GM23248 (cell line): ENCODE measurements around the gene DYNLT1. TPM values are rescaled to one million over a fixed set of nuclear protein-coding genes. Genes with fewer than 3 reads are reported as not detected.

Source experiments
- DNase-seq: peaks from one replicate; pipeline ENCODE4 v3.0.0-alpha.2; 2015
- H2AFZ ChIP-seq: fragments of 200-600 bp; sonication (generic); 2 replicates; pipeline ENCODE4 v1.6.1; 2016; ENCODE audit warnings: antibody characterized with exemption
- H3F3A ChIP-seq: fragments of 200-600 bp; sonication (generic); 2 replicates; pipeline ENCODE4 v1.6.1; 2016; ENCODE audit warnings: mild to moderate bottlenecking, antibody characterized with exemption, mixed run types; ENCODE audit not compliant: insufficient read depth
- H3K27ac ChIP-seq: fragments of 200-600 bp; sonication (generic); 2 replicates; pipeline ENCODE4 v1.5.1; 2016; ENCODE audit warnings: mild to moderate bottlenecking
- H3K27me3 ChIP-seq: fragments of 200-600 bp; sonication (generic); replicated peaks from 2 replicates; pipeline ENCODE4 v1.6.1; 2016; ENCODE audit warnings: mild to moderate bottlenecking; ENCODE audit not compliant: insufficient read depth
- H3K36me3 ChIP-seq: fragments of 200-600 bp; sonication (generic); 2 replicates; pipeline ENCODE4 v1.6.1; 2016; ENCODE audit warnings: low read depth, mild to moderate bottlenecking
- H3K4me1 ChIP-seq: fragments of 200-600 bp; sonication (generic); 2 replicates; pipeline ENCODE4 v1.6.1; 2016; ENCODE audit warnings: mild to moderate bottlenecking; ENCODE audit not compliant: insufficient read depth
- H3K4me2 ChIP-seq: fragments of 200-600 bp; sonication (generic); one replicate; pipeline ENCODE4 v1.6.1; 2016; ENCODE audit warnings: mild to moderate bottlenecking; ENCODE audit not compliant: unreplicated experiment
- H3K4me3 ChIP-seq: fragments of 200-600 bp; sonication (generic); 2 replicates; pipeline ENCODE4 v1.5.1; 2016; ENCODE audit warnings: mild to moderate bottlenecking
- H3K79me2 ChIP-seq: fragments of 200-600 bp; sonication (generic); 2 replicates; pipeline ENCODE4 v1.6.1; 2016; ENCODE audit warnings: mild to moderate bottlenecking; ENCODE audit not compliant: insufficient read depth
- H3K9ac ChIP-seq: fragments of 200-600 bp; sonication (generic); 2 replicates; pipeline ENCODE4 v1.6.1; 2016; ENCODE audit warnings: mild to moderate bottlenecking
- H3K9me2 ChIP-seq: fragments of 200-600 bp; sonication (generic); 2 replicates; pipeline ENCODE4 v1.6.1; 2016; ENCODE audit warnings: mixed run types, mild to moderate bottlenecking, moderate library complexity; ENCODE audit not compliant: insufficient read depth
- H3K9me3 ChIP-seq: fragments of 200-600 bp; sonication (generic); one replicate; pipeline ENCODE4 v1.6.1; 2017; ENCODE audit warnings: low read depth
- H4K20me1 ChIP-seq: fragments of 200-600 bp; sonication (generic); 2 replicates; pipeline ENCODE4 v1.6.0; 2016; ENCODE audit not compliant: insufficient read depth
- EZH2 ChIP-seq: fragments of 200-600 bp; sonication (generic); IDR thresholded peaks from 2 replicates; pipeline ENCODE4 v1.6.1; 2018; ENCODE audit warnings: antibody characterized with exemption, mild to moderate bottlenecking; ENCODE audit not compliant: insufficient read depth, poor library complexity, severe bottlenecking
- EZH2phosphoT487 ChIP-seq: fragments of 200-600 bp; sonication (generic); IDR thresholded peaks from 2 replicates; pipeline ENCODE4 v1.6.1; 2018; ENCODE audit warnings: antibody characterized with exemption, moderate library complexity, mild to moderate bottlenecking, low read depth; ENCODE audit not compliant: insufficient read depth
- WGBS, 2 experiments: methylation state at CpG; one replicate each; pipeline ENCODE4 v1.1.6; 2015 to 2017; ENCODE audit warnings: low lambda C conversion rate in 2 of 2, low coverage in 1 of 2; ENCODE audit errors: missing lambda C conversion rate in 2 of 2; 5-methylcytosine and 5-hydroxymethylcytosine counted together
- in situ Hi-C: fragments of 300-500 bp; cut with MboI; formaldehyde crosslinking; loops from 2 replicates; pipeline ENCODE4 v1.15.0; 2020
- polyA plus RNA-seq: library from polyadenylated mRNA; unstranded; fragments of >200 nt; fragmentation: Nextera tagmentation; extraction: Ambion mirVana; gene quantifications from 2 replicates; pipeline ENCODE4 v1.2.1, GENCODE V29; 2016
- total RNA-seq: library from RNA; depleted of rRNA; stranded (reverse); fragments of >200 nt; shearing (Covaris generic); gene quantifications from 2 replicates; pipeline ENCODE4 v1.2.3, GENCODE V29; 2014

Gene DYNLT1
- total and polyA plus RNA-seq, 2 experiments from 2014 or later: 79.7 to 368 TPM

GRCh38 chr6:158669145-158670035, 24.8 kb upstream of the DYNLT1 start:
- Histone ChIP-seq H3K4me1 (peaks cover 8% of the 10 kb centered on the region; the same call in 1 of the 2 replicates), H3K4me2 (no peak overlapping the region), H3K27ac (no peak overlapping the region), H3K27me3 (no peaks in the 10 kb centered on the region), H3K4me3 (no peak overlapping the region), H3K9me3 (no peaks in the 10 kb centered on the region), H3F3A (no peaks in the 10 kb centered on the region), H3K9me2 (no peaks in the 10 kb centered on the region), H2AFZ (no peak overlapping the region), H3K79me2 (no peaks in the 10 kb centered on the region), H4K20me1 (no peaks in the 10 kb centered on the region), H3K9ac (no peak overlapping the region), H3K36me3 (no peaks in the 10 kb centered on the region)
- peak; percentile 25 for DNase-seq
- TF ChIP-seq EZH2: no peak
- no peak for TF ChIP-seq EZH2phosphoT487
- WGBS, 2 experiments: 69 to 76% methylated on average over 7 of the region's 7 CpGs
- in situ Hi-C loops: no loop called here

GRCh38 chr6:158668707-158669103, 24.2 kb upstream of the DYNLT1 start:
- H3K27me3 ChIP-seq: no peaks in the 10 kb centered on the region
- H3F3A ChIP-seq: no peaks in the 10 kb centered on the region
- no peak overlapping the region for H3K4me3 ChIP-seq
- DNase-seq: no peak
- in situ Hi-C loops: no loop called here
- WGBS, 2 experiments: 61 to 62% methylated on average over 7 of the region's 7 CpGs
- H3K4me2 ChIP-seq: no peak overlapping the region
- H3K9me3 ChIP-seq: no peaks in the 10 kb centered on the region
- H3K79me2 ChIP-seq: no peaks in the 10 kb centered on the region
- H3K27ac ChIP-seq: no peak overlapping the region
- H4K20me1 ChIP-seq: no peaks in the 10 kb centered on the region
- H3K36me3 ChIP-seq: no peaks in the 10 kb centered on the region
- TF ChIP-seq EZH2 (no peak), EZH2phosphoT487 (no peak)
- H2AFZ ChIP-seq: no peak overlapping the region
- H3K4me1 ChIP-seq: peaks cover 8% of the 10 kb centered on the region; the same call in 1 of the 2 replicates
- H3K9ac ChIP-seq: no peak overlapping the region
- no peaks in the 10 kb centered on the region for H3K9me2 ChIP-seq

- Histone ChIP-seq H3K79me2 (no peaks in the 10 kb centered on the region), H4K20me1 (no peaks in the 10 kb centered on the region), H2AFZ (no peak overlapping the region), H3F3A (no peaks in the 10 kb centered on the region), H3K36me3 (no peaks in the 10 kb centered on the region), H3K4me3 (no peak overlapping the region), H3K9ac (no peak overlapping the region), H3K9me3 (no peaks in the 10 kb centered on the region), H3K4me1 (peaks cover 8% of the 10 kb centered on the region; the same call in 1 of the 2 replicates), H3K9me2 (no peaks in the 10 kb centered on the region), H3K27ac (no peak overlapping the region), H3K27me3 (no peaks in the 10 kb centered on the region), H3K4me2 (no peak overlapping the region)
- 89 to 91% methylated on average over 8 of the region's 8 CpGs for WGBS, 2 experiments
- no peak for TF ChIP-seq EZH2phosphoT487
- no peak for TF ChIP-seq EZH2
- in situ Hi-C loops: no loop called here
- no peak for DNase-seq
Observed at GRCh38 chr6:158667360-158667981, 22.9 kb upstream of the DYNLT1 start.

- no peaks in the 10 kb centered on the region for H4K20me1 ChIP-seq
- H3K9ac ChIP-seq: no peak overlapping the region
- no peak overlapping the region for H3K27ac ChIP-seq
- no peaks in the 10 kb centered on the region for H3K27me3 ChIP-seq
- no peaks in the 10 kb centered on the region for H3K36me3 ChIP-seq
- no peaks in the 10 kb centered on the region for H3K9me3 ChIP-seq
- 85 to 87% methylated on average over 14 of the region's 14 CpGs for WGBS, 2 experiments
- H3K4me3 ChIP-seq: no peak overlapping the region
- H3K4me2 ChIP-seq: no peak overlapping the region
- H3K4me1 ChIP-seq: peaks cover 8% of the 10 kb centered on the region; the same call in 1 of the 2 replicates
- DNase-seq: peak; percentile 60
- H3K9me2 ChIP-seq: no peaks in the 10 kb centered on the region
- in situ Hi-C loops: no loop called here
- H3K79me2 ChIP-seq: no peaks in the 10 kb centered on the region
- H2AFZ ChIP-seq: no peak overlapping the region
- H3F3A ChIP-seq: no peaks in the 10 kb centered on the region
- TF ChIP-seq EZH2phosphoT487 (no peak), EZH2 (no peak)
Observed at GRCh38 chr6:158666628-158667359, 22.3 kb upstream of the DYNLT1 start.
